Adipose tissue (tissue), 3 donors: ENCODE data around the gene TRAF1. TPM values are rescaled to one million over a fixed set of nuclear protein-coding genes. Genes with fewer than 3 reads are reported as not detected.

ENCODE experiments used
- H3K27ac ChIP-seq: one replicate; pipeline ENCODE4 v1.5.1; 2013; ENCODE audit warnings: low read depth, low read length
- WGBS, 3 donors: extraction: QIAGEN DNeasy Blood & Tissue Kit; methylation state at CpG; one replicate each; pipeline ENCODE4 v1.1.7; 2013; 5-methylcytosine and 5-hydroxymethylcytosine counted together
- polyA plus RNA-seq, 3 donors: library from polyadenylated mRNA; stranded (reverse); fragments of 200-250 nt; gene quantifications; one replicate each; pipeline ENCODE4 v1.2.3, GENCODE V29; 2013
- donor health status: healthy with polysubstance abuse.
- donor health status: Bipolar disorder and iron deficiency.
- donor health status: healthy.

The TRAF1 gene
- polyA plus RNA-seq, 3 donors, result 2.4 to 5.3 (median 4.0) TPM

GRCh38 chr9:120895951-120896350 is 30.6 kb downstream of the TRAF1 start:
- no peak overlapping the region for H3K27ac ChIP-seq
- 93 to 97% (median 95%) methylated on average over 2 of the region's 2 CpGs for WGBS, 3 donors

GRCh38 chr9:120894321-120895148 is 32.1 kb downstream of the TRAF1 start:
- 17 to 59% (median 40%) methylated on average over 56 to 63 of the region's 63 CpGs for WGBS, 3 donors
- H3K27ac ChIP-seq, result peak overlapping the region; percentile 19

GRCh38 chr9:120893611-120894307 is 32.8 kb downstream of the TRAF1 start:
- no peak overlapping the region for H3K27ac ChIP-seq

GRCh38 chr9:120892748-120893610 is 33.6 kb downstream of the TRAF1 start:
- 71 to 92% (median 74%) methylated on average over 6 of the region's 6 CpGs for WGBS, 3 donors
- no peak overlapping the region for H3K27ac ChIP-seq

More at GRCh38 chr9:120893611-120894307, 32.8 kb downstream of the TRAF1 start:
- WGBS, 3 donors, result 90 to 95% (median 92%) methylated on average over 13 of the region's 13 CpGs

- no peak overlapping the region for H3K27ac ChIP-seq
- WGBS, 3 donors, result 54 to 76% (median 55%) methylated on average over 15 of the region's 15 CpGs
These were observed 34.5 kb downstream of the TRAF1 start for GRCh38 chr9:120891884-120892747.

GRCh38 chr9:120891245-120891883 is 35.2 kb downstream of the TRAF1 start:
- WGBS, 3 donors, result 76 to 94% (median 92%) methylated on average over 10 of the region's 10 CpGs
- H3K27ac ChIP-seq, result no peak overlapping the region

- 66 to 83% (median 67%) methylated on average over 14 of the region's 14 CpGs for WGBS, 3 donors
- no peak overlapping the region for H3K27ac ChIP-seq
These were observed 36.0 kb downstream of the TRAF1 start for GRCh38 chr9:120890320-120891244.

GRCh38 chr9:120889606-120890271 is 36.9 kb downstream of the TRAF1 start:
- no peak overlapping the region for H3K27ac ChIP-seq
- WGBS, 3 donors, result 93 to 100% (median 100%) methylated on average over 1 of the region's 1 CpG

- no peak overlapping the region for H3K27ac ChIP-seq
These were observed 38.0 kb downstream of the TRAF1 start for GRCh38 chr9:120888626-120889025.

- no peak overlapping the region for H3K27ac ChIP-seq
- 65 to 70% (median 68%) methylated on average over 8 of the region's 8 CpGs for WGBS, 3 donors
These were observed 40.1 kb downstream of the TRAF1 start for GRCh38 chr9:120886490-120886967.

- WGBS, 3 donors, result 28 to 71% (median 33%) methylated on average over 5 of the region's 5 CpGs
- no peak overlapping the region for H3K27ac ChIP-seq
These were observed 40.6 kb downstream of the TRAF1 start for GRCh38 chr9:120885958-120886357.

GRCh38 chr9:120885457-120885856 is 41.1 kb downstream of the TRAF1 start:
- no peak overlapping the region for H3K27ac ChIP-seq
- WGBS, 3 donors, result 52 to 90% (median 77%) methylated on average over 3 of the region's 3 CpGs

GRCh38 chr9:120883608-120883996 is 43.0 kb downstream of the TRAF1 start:
- whole genome bisulfite sequencing, 3 donors, result 80 to 96% (median 91%) methylated on average over 3 of the region's 3 CpGs
- no peak overlapping the region for H3K27ac ChIP-seq

- WGBS, 3 donors, result 79 to 86% (median 84%) methylated on average over 10 of the region's 10 CpGs
- no peak overlapping the region for H3K27ac ChIP-seq
These were observed 43.5 kb downstream of the TRAF1 start for GRCh38 chr9:120882935-120883607.

- WGBS, 3 donors, result 63 to 78% (median 65%) methylated on average over 6 of the region's 6 CpGs
- H3K27ac ChIP-seq, result no peak overlapping the region
These were observed 47.1 kb downstream of the TRAF1 start for GRCh38 chr9:120879446-120879845.
